NCI-H146 (cell line): ENCODE results near the gene SREBF1.

Experiments
- DNase-seq: peaks from one replicate; lab custom pipeline; 2025; lab: John Stamatoyannopoulos, UW

The SREBF1 gene

DNA sequence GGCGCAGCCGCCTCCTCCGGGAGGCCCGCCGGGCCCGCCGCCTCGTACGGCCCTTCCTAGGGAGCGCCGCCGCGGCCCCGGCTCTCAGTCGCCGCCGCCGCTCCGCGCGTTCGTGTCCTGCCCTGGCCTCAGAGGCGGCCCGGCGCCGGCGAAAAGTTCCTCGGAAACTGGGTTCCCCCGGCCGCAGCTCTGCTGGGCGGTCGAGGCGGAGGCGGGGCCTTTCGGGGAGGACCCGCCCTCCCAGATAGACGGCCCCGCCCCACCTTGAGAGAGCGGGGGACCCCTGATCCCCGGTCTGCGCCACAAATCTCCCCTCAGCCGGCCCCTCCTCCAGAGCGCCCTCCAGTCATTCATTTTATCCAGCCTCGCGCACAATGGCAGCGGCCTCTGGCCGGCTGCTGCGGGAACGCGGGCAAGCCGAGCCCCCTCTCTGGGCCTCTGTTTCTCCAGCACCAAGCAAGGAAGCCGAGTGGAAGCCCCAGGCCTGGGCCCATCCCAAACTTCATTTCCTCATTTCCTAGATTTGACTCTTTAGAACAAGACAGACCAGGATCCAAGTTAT is at the start of gene SREBF1:
SREBF1 (minus strand) TSS at position 169 of the 562 bp plus-strand sequence. CDS start 169 bp downstream, outside the sequence.
- DNase-seq: peak; percentile 59

DNA sequence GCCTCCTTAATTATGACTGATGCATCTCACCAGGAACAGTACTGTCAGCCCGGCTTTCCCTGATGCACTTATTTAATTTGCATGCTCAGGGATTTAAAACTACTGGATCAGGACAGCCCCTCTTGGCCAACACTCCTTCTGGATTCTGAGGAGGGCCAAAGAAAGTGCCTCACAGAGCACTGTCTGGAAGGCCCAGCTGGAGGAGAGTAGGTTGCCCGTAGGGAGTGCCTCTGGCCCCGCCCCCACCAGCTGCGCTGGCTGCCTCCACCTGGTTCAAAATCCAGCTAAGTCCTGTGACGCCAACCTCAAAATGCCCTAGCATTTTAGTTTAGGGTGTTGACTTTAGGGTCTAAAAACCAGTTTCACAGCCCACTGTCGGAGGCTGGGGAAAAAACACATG is 49.4 kb upstream of the SREBF1 start:
- no peak for DNase-seq

DNA sequence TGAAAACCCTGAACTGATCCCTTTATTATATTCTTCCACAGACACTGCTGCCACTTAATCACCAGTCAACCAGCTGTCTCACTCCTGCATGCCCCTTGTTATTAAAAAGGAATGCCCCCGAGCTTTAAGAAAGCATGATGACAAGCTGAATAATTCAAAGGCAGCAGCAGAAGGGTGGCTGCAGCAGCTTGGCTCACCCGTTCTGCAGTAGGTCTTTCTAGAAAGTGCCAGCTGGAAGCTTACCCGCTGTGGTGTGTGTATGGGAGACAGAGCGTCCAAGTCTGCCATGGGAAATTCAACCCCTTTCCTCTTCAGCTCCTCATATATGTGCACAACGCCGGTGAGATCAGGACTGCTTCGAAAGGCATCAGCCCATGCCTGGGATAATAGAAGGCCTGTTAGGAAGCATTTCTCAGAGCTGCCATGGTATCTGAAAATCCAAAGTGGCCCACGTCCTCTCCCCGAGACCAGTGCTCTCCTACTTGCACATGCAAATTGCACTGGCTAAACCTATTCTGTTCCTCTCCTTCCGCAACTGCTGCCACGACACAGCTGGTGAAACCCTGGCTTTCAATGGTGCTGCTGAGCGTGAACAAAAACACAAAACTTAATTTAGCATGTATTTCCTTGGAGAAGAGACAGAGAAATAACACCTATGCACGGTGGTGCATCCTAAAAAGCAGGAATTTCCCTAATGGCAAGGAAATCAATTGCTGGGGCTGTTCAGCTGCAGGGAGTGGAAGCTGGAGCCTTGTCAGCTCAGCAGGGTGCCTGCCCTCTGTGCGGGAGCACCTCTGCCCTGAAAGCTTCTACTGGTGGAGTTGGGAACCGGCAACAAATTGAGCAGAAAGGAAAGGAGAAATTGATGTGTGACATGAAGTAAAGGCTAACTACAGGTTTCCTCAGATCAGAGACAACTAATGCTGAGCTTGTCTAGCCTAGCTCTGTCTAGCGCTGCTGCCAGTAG is 47.9 kb upstream of the SREBF1 start:
- DNase-seq: peak; percentile 68

DNA sequence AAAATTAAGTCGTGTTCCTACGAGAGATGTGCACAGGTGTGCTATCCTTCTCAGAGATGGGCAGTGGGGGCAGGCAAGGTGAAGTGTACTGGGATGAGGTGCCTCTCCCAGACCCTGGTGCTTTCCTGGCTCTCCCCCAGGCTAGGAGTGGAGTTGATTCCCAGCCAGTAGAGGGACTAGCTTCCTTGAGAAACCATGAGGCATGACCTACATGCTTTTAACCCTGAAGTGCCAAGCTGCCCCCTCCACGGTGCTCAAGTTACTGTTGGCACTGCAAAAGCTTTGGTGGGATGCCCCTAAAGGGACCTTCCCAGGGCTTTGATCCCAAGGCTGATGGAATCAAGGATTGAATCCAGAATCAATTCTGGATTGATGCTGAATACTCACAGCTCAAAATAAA is 47.0 kb upstream of the SREBF1 start:
- DNase-seq: no peak

DNA sequence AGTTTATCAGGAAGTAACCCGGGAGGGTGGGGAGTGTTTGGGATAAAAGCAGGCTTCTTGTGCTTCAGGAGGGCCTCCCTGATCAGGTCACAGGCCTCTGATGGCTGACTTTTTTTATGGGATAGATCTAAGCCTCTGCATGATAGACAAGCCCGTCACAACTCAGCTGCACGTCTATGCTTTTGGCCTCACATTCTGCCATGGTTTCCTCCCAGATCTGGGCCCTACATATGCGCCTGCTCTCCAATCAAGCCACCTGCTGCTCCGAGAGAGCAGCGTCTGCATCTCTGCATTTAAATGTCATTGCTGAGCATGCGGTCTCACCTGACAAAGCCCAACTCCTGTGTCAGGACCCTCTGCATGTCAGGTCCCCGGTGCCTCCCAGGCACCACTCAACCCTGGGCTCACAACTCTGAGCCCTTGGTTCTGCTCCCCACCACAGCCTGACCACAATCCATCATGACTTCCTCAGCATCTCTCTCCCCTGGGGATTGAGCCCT is 45.3 kb upstream of the SREBF1 start:
- no peak for DNase-seq

DNA sequence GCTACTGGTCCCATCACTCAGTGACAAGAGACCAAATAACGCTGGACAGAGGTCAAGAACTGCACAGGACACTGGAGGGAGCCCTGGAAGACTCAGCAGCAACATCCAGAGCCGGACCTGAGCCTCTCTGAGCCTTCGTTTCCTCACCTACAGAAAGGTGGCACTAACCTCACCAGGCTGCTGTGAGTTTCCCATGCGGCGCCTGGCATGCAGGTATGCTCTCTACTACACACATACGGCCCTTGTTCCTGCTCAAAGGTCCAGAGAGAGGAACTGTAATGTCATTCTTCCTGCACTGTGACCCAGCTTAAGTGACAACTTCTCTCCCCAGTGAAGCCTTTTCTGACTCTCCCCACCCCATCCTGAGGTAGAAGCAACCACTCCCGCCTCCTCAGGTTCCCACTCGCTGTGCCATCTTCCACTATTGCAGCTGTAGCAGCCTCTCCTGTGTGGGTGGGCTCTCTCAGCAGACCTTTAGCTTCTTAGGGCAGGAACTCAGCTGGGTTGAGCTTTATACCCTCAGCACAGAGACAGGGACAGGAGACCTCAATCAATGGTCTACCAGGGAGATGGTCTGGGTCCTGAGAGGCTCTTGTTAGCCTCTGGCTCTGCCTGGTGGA is 43.9 kb upstream of the SREBF1 start:
- no peak for DNase-seq

DNA sequence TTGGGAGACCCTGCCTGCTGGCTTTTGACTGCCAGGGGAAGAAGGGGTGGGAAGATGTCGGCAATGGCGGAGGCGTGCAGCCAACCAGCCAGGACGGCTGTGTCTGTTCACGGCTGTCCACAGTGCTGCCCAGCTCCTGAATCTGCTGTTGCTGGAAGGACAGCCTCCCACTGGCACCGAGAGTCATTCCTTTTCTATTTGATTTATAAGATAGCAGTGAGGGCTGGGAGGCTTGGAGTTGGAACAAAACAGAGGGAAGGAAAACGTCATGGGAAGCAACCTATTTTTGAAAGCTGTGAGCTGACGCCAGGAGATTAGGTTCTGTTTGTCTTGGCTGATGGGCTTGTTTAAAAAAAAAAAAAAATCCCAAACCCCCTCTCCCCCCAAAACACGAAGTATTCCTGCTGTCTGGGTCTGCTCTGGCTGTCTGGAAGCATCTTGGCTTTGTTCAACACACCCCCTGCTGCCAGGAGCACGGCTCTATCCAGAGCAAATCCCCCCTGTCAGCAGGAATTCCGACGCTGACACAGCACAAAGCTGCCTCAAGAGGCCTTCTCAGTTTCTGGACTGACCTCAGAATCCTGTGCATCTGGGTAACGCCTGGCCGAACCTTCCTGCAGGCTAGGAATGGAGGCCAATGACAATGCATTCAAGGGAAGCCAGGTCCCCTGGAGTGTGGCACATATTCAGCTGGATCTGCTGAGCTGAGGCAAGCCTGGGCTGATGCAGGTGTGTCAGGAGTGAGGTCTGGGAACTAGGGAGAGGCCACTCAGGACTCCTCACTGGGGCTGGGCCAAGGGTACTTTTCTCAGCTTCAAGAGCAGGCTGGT is 41.0 kb upstream of the SREBF1 start:
- peak; percentile 43 for DNase-seq

DNA sequence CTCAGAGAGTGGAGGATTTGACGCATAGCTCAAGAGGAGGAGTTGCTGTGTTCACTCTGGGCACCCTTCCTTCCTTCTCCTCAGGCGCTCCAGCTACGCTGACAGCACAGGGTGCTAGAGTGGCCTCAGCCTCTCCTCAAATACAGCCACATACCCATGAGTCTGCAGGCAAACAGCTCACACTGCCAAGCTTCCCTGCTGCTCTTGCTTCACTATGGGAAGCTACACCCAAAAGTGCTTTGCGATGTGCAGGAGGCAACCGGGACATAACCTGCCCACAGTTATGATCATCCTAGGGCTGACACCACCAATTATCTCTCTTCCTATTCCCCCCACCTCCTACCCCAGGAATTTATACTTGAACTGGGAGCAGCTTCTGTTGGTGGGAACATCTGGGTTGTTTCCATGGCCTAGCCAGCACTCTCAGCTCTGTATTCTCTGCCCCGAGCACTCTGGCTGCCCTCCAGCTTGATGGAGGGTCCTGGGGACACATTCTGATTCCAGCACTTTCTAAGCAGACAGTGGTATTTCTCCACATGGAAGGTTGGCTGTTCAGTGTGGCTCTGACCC is 40.3 kb upstream of the SREBF1 start:
- DNase-seq: no peak

DNA sequence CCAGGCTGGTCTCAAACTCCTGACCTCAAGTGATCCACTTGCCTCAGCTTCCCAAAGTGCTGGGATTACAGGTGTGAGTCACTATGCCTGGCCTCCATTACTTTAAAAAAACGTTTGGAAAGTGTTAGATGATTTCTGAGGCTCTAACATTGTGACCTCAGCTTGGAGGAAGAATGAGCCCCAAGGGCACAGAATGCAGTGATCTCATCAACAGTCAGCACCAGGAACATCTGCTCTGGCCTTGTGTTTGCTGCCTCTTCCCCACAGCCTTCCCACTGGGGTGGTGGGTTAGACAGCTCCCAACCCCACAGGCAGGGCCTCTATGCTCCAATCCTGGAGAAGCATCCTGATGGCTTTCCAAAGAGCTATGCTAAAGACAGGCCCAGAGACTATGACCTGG is 37.7 kb upstream of the SREBF1 start:
- DNase-seq: no peak

DNA sequence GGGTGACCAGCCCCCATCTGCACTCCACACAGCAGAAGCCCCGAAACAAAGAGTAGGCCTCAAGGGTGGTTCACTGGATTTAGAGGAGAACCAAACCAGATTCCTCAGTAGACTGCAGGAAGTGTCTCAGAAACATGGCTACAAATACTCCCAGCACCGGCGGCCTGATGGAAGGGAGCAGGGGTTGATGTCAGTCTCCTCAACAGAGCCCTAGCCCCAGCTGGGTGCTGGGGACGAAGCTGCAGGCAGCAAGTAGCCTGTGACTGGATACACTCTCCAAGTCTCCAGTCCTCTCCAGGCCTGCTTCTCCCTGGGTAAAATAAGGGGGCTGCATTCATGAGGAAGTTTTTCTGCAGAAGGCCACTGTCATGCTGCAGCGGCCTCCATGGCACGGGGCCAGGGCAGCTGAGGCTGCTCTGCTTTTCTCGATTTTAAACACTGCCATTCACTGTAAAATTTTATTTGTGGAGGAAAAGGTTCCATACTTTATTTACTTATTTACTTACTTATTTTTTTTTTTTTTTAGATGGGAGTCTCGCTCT is 36.7 kb upstream of the SREBF1 start:
- no peak for DNase-seq

DNA sequence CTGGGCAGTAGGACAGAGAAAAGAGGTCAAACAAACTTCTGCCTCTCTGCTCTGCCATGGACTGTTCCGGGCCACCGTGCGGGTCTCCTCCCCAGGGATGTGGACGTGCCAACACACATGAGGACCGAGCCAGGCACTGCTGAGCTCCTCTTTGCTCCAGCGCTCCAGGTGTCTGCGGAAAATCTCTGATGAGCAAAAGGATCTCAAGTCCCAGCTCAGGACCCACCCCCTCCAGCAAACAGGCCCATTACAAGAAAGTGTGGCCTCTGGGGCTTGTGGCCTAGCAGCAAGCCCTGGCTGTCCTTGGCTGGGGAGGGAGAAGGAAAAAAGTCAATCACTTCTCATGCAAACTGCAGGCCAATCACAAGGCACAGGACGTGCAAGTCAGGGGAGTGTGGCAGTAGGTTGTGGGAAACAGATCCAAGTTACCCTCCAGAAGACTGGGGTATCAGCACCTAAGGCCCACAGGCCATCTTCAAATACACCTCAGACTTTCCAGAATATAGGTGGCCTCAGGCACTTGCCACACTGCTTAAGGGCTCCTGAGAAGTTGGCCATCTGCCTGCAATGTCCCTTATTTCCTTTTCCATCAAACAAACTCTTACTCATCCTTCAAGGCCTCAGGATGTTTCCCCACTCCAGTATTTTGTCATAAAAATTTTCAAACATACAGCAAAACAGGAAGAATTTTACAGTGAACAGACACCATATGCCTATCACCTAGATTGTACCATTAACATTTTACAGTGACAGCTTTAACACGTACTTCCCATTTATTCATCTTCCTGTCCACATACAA is 36.0 kb upstream of the SREBF1 start:
- DNase-seq: no peak

DNA sequence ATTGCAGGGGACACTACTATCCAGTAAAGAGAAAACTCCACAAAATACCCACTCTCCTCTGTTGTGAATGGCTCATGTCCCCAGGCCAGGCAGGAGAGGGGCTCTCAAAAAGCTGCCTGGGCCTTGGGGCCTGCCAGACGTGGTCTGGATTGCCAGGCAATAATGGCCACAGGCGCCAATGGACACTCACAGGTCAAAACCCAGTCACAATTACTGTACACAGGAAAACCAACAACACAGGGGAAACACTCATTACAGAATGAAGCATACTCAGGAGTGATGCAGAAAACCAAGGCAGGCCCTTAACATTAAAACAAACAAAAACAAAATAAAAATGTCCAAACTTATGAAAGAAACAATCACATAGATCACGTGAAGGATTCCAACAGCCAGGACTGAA is 35.1 kb upstream of the SREBF1 start:
- DNase-seq: no peak

DNA sequence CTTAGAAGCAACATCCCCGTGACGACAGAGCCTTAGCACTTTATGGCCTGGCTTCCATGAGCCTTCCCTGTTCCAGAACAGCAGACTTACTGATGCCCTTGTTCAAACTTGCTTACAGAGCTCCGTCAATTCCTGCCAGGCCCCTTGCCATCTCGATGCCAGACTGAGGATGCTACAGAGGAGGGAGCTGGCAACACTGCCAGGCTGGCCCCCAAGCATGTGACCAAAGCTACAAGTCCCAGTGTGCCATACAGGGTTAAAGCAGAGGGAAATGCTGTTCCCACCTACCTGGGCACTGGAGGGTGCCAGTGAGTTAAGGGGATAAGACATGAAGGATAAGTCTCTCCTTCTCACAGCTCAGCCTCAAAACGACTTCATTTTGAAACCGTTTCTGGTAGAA is 33.5 kb upstream of the SREBF1 start:
- no peak for DNase-seq

DNA sequence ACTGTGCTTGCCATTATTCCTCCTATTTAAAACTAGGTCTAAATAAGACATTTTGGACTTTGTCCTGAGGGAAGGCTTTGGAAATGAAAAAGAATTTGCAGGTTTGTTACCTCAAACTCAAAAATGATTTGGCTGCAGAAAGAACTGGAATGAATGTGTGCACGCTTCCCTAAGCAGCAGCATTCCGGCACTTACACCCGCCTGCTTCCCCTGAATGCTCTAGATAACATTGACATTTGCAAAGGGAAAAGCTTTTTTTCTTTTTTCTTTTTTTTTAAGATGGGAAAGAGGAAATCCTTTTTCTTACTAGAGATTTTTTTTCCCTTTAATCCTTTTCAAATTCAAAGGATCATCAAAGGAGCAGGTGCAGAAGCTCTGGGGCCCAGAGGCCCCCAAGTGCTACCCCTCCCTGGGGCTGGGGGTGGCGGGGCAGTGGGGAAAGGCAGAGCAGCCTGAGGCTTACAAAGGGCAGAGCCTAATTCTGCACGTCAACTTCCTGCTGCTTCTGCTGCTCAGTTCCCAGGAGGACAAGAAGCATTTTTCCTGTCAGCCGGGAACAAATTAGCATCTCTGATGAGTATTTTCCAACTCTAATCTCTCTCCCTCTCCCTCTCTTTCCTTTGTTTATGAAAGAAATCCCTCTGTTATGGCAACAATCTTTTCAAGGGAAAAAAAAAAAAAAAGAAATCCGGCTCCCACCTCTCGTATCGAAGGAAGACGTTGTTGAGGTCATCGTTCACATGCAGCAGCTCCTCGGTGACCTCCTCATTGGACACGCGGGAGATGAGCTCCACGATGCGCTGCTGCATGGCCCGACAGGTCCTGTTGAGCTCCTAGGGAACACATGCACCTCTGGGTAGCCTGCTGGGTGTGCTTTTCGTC is 32.1 kb upstream of the SREBF1 start:
- no peak for DNase-seq

DNA sequence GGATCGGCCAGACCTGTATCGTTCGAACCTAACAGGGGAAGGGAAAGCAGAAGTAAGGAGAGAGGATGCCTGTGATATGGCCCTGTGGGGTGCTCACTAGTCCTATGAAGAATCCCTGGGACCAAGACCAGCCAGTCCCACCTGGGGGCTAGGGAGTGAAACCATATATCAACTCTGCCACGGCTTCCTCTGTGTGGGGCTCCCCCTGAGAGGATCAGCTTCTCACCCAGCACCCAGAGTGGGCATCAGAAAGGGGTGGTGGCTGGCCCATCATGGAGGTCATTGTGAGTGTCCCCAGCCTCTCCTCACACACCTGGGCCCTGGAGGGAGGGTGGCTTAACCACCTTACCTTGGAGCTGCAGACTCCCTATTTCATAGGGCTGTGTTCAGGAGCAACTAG is 30.1 kb upstream of the SREBF1 start:
- no peak for DNase-seq

DNA sequence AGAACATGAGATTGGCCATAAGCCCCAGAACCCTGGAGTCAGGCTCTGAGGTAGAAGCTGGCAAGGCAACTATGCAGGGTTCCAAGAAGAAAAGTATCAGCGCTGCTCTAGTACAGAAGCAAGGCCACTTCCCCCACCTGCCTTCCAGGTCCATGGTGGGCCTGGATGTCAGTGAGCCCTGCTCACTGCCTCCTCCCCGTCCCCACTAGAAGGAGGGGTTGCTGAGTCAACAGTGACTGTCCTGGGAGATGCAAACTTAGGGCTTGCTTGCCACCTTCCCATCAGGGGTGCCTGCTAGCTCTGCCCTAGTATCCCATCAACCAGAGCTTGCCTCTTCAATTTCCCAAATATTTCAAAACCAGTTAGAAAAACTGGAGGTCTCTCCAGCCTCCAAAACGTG is 29.6 kb upstream of the SREBF1 start:
- DNase-seq: no peak

DNA sequence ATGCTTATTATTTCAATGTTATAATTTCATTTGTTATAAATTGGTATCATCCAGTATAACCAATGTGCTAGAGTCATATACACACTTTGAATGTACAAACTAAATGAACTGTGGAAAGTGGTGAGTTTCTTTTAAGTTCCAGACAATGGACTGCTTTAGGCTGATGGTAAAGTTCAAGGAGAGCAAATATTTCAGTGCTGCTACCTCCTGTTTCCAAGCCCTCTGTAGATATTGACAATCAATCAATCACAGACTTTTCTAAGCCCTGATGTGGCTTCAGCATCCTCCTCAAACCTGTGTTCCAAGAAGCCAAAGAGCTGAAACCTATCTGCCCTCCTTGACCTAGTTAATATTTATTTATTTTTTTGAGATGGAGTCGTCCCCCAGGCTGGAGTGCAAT is 28.2 kb upstream of the SREBF1 start:
- DNase-seq: no peak

DNA sequence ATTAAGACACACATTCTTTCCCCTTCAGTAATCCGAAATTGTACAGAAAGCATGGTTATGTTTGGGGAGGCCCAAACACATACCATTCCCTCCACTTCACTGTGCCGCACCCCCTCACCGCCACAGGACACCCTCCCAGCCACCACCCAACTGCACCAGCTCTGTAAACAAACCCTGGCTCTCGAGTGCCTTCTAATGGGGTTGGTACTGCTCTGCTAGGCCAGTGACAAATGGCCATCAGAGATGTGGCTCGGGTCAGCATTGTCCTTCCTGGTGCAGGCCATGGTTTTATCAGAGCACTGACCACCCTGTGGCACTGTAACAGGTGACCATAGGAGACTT is 24.0 kb upstream of the SREBF1 start:
- no peak for DNase-seq

DNA sequence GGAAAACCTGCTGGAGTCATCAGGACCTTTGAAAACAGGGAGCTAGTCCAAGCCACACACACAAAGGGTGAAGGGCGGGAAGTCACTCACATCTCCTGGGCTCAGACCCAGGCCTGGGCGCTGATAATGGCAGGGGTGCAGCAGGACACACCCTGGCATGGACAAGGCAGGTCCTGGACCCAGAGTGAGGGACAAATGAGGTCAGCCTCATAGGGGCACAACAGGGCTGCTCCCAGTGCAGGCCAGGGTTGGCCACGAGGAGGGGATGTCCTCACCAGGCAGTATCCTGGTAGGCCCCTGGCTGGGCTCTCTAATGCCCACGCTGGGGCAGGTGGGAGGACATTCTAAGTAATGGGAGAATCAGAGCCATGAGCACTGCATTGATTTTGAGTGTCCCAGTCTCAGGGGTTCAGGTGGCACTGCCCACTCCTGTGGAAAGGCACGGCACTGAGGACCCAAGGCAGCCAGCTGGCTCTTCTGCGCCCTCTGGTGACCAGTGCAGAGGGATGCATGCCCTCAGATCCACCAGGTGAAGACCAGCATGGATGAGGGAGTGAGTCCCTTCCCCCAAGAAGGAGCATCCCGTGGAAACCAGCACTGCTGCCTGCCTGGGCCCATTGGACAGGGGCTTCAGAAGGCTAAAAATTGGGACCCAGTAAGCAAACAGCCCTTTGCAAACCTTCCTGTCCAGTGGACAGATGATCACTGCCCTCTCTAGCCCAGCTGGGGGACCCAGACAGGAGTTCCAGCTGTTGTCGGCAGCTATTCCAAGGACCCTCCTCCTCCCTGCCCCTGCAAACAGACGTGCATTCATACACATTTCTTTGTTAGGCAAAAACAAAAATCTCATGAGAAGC is 23.4 kb upstream of the SREBF1 start:
- DNase-seq: peak; percentile 50
